Peyer's patch (tissue), 4 donors: ENCODE data around the gene HTRA2.

ENCODE experiments used
- CTCF ChIP-seq, 6 experiments: fragments of 450-650 bp in 4 of 6; fragments of 200-600 bp in 2 of 6; sonication (generic) in 1 of 6; IDR thresholded peaks; one replicate each; pipeline ENCODE4 v1.5.1; 2017 to 2019; ENCODE audit warnings: antibody characterized with exemption in 6 of 6, mild to moderate bottlenecking in 3 of 6, moderate library complexity in 1 of 6
- POLR2A ChIP-seq, 2 donors: fragments of 450-650 bp; IDR thresholded peaks; one replicate each; pipeline ENCODE4 v1.5.1; 2017; ENCODE audit warnings: antibody characterized with exemption in 2 of 2, mild to moderate bottlenecking in 2 of 2, moderate library complexity in 2 of 2

- TF ChIP-seq CTCF (IDR thresholded peaks at IDR 0.05) (no peak), POLR2A (IDR thresholded peaks at IDR 0.05) (no peak)
Measured at GRCh38 chr2:74531666-74532065, 1.9 kb downstream of the HTRA2 start.
